Sigmoid colon (tissue), 4 donors: ENCODE measurements around the gene THNSL1.

Source experiments
- EP300 ChIP-seq, 4 donors: sonication (generic); formaldehyde crosslinking; IDR thresholded peaks; one replicate each; pipeline ENCODE4 v1.6.1; 2017; ENCODE audit warnings: antibody characterized with exemption in 4 of 4
- POLR2A ChIP-seq, 2 donors: fragments of 450-650 bp; IDR thresholded peaks; one replicate each; pipeline ENCODE4 v1.6.1; 2016; ENCODE audit warnings: antibody characterized with exemption in 2 of 2, mild to moderate bottlenecking in 2 of 2, moderate library complexity in 2 of 2
- POLR2AphosphoS5 ChIP-seq, 4 donors: sonication (generic); formaldehyde crosslinking; IDR thresholded peaks; one replicate each; pipeline ENCODE4 v1.6.1; 2017; ENCODE audit warnings: antibody characterized with exemption in 4 of 4
- TF ChIP-seq, protein P1 (sequence below), 4 experiments: fragments of 450-650 bp in 3 of 4; fragments of 200-600 bp in 1 of 4; IDR thresholded peaks; one replicate each; pipeline ENCODE4 v1.5.1; 2016 to 2019; ENCODE audit warnings: antibody characterized with exemption in 4 of 4, mild to moderate bottlenecking in 3 of 4, moderate library complexity in 2 of 4

GRCh38 chr10:25038325-25038724, 21.9 kb downstream of the THNSL1 start:
- TF ChIP-seq POLR2A (IDR thresholded peaks at IDR 0.05) (no peak), EP300 (IDR thresholded peaks at IDR 0.05) (no peak), POLR2AphosphoS5 (IDR thresholded peaks at IDR 0.05) (no peak)
- TF ChIP-seq, protein P1, sequence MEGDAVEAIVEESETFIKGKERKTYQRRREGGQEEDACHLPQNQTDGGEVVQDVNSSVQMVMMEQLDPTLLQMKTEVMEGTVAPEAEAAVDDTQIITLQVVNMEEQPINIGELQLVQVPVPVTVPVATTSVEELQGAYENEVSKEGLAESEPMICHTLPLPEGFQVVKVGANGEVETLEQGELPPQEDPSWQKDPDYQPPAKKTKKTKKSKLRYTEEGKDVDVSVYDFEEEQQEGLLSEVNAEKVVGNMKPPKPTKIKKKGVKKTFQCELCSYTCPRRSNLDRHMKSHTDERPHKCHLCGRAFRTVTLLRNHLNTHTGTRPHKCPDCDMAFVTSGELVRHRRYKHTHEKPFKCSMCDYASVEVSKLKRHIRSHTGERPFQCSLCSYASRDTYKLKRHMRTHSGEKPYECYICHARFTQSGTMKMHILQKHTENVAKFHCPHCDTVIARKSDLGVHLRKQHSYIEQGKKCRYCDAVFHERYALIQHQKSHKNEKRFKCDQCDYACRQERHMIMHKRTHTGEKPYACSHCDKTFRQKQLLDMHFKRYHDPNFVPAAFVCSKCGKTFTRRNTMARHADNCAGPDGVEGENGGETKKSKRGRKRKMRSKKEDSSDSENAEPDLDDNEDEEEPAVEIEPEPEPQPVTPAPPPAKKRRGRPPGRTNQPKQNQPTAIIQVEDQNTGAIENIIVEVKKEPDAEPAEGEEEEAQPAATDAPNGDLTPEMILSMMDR (IDR thresholded peaks at IDR 0.05), result no peak
